ENCODE data around the gene PSTPIP1.
A peak's percentile ranks its signal among the peaks of the same experiment; 100 is the strongest.

Gene PSTPIP1

DNA sequence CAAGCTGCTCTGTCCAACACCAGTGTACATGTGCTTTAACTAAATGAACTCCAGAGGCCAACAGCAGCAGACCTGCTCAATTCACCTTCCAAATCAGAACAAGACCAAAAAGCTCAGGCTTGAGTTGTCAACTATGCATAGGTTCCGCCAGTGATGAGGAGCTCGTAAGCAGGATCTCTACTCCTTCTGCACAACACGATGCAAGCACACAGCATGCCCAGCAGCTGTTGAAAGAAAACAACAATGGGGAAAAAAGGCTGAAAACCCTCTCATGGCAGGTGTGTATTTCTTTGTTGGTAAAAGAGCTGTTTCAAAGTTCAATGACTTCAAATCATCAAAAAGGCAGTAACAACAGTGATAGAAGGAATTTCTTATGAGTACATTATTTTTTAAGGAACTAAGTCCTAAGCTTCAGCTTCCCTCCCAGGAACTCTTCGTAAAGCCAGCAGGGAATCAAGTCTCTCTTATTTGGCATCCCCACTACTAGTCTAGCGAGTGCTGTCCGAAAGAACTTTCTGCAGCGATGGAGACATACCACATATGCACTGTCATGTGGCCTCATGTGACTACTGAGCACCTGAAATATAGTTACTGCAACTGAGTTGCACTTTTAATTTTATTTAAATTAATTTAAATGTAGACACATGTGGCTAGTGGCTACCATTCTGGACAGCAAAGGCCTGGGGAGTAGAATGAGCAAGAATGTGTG lies 51.9 kb downstream of the PSTPIP1 start:
- no peak for DNase-seq

DNA sequence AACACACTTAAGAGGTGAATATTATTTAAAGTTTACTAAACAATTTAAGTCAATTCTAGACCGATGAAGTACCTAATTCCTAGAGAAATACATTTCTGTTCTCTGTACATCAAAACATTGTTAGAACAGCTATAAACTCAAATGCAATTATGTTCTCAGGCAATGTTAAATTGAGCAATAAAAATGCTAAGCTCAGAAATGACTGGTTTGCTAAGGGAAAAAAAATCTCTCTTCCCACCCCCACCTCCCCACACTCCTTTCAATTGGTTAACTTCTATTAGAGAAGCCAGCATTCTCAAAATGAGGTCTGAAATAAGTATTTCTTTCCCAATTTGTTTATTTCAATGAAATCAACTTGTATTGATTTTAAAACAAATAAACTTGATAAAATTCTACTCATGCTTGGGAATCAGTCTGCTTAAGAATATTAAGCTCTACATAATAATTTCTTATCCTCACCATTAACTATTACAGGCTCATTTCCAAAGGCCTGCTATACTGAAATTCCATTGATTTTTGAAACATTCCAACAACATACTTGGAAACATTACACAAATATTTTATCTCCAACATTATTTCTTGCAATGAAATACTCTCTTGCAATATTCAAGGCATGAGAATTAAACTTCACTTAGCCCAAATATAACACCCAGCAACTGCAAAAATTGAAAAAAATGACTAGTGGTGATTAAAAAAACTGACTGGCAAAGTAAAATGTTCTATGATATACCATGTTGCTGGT lies 53.4 kb downstream of the PSTPIP1 start:
- no peak for DNase-seq

DNA sequence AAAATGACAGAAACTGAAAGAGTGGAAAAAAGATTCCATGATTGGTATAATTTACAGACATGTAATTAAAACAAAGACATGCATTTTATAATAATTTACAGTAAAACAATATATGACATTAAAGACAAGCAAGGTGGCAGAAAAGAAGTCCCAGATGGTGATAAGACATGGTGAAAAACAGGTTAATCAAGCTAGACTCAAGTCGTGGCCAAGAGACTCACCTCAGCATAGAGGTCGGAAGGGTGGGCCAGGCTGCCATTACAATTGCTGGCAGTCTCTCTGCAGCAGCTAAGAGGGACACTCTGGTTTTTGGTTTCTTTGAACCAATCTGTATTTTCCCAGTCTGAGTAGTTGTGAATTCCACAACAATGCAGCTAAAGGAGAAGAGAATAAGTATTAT lies 57.6 kb downstream of the PSTPIP1 start:
- DNase-seq, result no peak

DNA sequence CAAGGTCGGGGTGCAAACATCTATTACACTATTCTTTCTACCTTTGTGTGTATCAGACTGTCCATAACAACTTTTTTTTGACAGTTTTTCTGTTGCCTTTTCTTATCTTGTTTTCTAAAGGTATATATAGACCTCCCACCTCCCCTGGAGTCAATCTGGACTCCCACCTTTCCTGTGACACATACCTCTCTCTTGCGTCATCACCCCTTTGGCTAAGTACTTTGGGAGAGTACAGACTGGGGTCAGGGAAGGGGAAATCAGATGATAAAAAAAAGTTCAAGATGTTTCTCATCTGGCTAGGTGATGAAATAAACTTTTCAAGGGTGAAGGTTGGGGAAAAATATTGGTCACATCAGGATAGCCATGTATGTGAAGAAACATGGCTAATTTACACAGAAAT lies 58.8 kb downstream of the PSTPIP1 start:
- no peak for DNase-seq

DNA sequence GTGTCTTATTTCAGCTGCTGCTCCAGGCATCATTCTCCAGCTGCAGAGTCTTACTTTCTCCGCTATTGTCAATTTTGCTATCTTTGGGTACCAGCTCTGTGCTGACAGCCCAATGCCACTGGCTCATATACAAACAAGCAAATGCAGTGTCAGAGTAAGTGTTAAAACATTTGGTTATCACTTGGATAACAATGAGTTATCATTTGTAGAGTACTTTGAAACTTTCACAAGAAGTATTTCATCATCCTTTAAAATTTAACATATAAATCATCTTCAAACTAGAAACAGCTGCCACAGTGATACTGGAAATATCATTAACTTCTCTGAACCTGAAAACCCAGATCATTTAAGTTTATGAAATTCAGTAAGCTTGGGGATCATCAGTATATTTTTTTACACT lies 62.1 kb downstream of the PSTPIP1 start:
- no peak for DNase-seq

DNA sequence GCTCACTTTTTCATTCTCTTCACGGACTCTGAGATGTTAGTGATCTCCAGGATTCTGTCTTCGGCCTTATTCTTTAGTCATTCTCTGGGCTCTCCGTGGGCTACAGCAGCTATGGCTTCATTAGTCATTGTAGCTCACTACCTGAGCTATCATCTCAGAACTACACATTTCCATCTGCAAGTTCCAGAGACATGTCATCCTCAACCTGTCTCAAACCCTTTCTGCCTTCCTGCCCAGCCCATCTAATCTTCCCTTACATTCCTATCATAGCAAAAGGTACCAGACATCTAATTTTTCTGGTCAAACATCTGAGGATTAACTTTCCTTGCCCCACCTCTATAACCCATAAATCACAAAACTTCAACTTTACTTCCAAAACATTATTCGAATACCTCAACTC lies 62.8 kb downstream of the PSTPIP1 start:
- DNase-seq, result no peak

DNA sequence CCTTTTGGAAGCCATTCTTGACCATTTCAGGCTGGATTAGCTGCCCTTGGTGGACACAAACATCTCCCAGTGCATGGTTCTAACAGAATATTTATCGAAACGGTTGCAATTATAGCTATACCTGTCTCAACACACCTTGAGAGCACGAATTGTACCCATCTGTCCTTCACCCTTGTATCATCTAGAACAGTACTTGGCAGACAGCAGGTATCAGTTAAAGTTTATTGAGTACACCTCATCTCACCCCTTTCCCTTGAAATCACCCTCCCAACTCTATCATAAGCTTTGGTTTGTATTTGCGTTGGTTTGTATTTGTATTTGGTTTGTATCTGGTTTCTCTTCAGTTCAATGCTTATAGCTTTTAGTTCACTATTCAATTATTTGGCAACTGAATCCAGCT lies 63.5 kb downstream of the PSTPIP1 start:
- no peak for DNase-seq

DNA sequence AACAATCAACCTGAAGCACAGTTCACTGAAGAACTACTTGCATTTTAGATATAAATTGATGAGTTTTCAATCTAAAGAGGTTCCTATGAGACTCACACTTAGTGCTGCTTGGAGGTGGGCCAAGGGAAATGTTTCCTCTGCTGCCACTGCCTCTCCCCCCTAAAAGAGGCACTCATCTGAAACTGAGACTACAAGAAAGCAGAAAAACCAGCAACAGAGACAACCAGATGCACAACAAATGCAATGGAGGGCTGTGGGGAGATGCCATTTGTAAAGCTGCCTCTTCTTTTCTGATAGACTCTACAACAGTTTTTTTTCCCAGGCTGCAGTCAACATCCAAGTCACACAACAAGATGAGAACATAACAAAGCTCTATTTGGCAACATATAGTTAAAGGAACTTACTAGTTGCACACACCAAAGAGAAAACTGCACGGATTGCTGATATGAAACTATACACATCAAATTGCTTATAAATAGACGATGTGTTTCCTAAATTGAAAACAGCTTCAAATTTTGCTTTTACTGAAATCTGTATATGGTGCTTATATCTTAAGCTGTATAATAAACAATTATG lies 64.9 kb downstream of the PSTPIP1 start:
- DNase-seq, result peak; percentile 9

DNA sequence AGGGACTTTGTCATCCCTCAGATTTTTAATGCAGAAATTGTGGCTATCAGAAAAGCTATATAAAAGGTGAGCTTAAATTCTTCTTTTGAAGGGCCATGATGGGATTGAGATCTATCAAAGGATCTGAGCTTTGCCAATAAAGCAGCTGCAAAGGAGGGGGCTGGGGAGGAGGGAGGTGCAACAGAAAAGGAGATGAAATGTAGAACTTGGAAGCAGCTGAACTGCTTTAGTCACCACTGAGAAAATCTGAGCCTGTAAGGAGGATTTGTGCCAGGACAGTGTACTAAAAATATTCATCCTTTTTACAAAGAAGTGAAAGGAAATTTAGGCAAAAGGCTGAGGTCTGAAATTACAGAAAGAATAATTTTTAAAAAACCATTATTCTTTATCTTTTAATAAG lies 65.6 kb downstream of the PSTPIP1 start:
- DNase-seq, result no peak

DNA sequence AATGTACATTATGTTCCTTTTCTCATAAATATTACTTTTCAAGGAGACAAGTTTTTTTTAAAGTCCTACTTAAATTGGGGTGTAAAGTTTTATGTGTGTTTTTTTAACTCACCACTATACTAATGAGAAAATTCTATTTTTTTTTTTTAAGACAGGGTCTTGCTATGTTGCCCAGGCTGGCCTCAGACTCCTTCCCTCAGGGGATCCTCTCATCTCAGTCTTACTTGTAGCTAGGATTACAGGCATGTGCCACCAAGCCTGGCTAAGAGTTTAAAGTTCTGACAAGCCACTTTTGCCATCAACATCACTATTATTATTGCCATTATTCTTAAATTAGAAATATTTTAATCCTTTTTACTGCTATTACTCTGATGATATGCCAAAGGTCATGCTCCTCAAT lies 68.3 kb downstream of the PSTPIP1 start:
- DNase-seq, result no peak

DNA sequence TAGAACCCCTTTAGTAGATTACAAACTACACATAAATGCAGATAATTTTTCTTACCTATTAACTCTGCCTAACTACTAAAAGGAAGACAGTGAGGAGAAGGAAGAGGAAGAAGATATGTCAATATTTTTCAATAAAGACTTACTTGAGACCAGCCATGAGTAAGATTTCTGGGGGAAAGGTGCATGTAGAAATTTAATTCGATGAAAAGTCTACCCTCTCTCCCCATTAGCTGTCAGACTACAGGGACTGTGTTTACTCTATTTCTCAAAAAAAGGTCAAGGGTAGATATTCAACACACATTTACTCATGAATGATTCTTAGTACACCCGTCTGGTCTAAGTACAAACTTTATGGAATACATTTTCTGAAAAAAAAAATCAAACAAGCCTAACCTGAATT lies 69.1 kb downstream of the PSTPIP1 start:
- DNase-seq, result no peak

DNA sequence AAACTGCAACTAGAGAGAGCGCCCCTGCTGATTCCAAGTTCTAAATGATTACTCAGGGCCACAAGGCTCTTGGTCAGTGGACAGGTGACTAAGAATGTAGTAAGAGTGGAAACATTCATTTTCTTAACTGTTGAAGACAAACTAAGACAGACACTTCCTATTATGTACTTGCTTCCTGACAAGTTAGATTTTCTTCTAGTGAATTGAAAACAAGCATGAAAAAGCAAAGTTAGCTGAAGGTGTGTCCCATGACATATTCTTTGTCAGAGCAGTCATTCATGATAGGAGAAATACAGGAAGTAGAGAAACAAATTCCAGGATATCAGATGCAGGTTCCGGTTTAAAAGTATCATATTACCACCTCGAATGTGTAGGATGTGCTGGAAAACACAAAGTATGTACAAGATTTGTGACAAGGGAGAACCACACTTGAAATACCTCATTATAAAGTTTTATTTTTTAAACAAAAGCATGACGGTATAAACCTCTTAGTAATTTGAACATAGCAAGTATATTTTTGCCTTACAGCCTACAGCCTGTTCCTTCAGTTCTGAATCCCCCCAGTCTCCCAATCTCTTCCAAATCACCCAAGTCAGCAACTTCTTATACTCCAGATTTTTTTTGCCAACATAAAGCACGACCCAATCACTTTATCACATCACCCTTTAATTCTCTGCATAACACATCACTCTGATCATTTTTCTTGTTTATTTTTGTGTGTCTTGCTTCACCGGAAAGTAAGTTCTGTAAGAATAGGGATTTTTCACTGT lies 69.8 kb downstream of the PSTPIP1 start:
- DNase-seq, result no peak

DNA sequence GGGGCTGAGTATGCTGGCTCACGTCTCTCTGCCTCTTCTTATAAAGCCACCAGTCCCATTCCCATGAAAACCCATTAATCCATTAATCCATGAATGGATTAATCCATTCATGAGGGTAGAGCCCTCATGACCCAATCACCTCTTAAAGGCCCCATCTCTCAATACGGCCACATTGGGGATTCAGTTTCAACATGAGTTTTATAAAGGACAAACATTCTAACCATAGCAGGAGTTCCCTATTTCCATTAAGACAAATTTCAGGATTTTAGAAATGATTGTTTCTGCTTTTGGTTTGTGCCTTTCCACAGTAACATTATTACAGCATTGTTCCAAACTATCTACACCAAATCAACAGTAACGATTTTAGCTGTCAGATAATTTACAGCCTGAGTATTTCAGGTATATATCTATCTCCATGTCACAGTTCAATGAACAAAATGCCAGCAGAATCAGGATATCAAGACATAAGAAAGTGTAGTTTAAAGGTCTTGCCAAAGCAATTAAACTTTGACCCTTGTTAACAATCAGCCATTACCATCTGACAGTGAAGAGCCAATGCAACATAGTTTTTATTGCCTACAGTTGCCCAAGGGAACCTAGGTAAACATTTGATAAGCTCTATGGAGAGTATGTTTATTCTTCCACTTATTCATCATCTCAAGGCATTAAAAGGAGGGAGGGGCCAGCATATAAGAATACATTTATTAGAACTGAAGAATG lies 72.2 kb downstream of the PSTPIP1 start:
- no peak for DNase-seq

DNA sequence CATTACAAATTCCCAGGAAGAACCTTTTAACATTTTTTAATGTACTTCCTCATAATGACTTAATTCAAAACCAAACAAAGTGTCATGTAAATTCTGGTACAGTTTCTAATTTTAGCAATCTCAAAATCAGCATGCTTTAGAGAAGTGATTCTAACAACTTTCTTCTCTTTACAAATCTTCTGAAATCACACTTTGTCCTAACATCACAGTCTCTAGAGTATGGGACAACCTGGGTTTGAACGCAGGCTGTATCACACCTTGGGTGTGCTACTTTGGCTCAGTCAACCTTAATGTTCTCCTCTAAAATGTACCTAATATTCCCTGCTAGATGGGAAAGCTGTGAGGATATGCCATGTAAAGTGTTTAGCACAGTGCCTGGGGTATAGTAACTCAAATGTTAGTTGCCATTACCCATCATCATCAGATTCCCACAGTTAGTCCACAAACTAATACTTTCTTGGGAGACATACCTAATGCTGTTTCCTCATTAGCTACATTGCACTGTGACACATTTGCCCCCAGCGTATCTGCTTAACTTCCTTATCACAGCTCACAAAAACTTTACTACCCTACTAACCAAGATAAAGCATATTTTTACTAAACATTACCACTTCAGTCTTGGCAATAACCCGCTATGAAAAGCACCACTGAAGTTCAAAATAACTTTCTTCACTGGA lies 72.9 kb downstream of the PSTPIP1 start:
- no peak for DNase-seq

DNA sequence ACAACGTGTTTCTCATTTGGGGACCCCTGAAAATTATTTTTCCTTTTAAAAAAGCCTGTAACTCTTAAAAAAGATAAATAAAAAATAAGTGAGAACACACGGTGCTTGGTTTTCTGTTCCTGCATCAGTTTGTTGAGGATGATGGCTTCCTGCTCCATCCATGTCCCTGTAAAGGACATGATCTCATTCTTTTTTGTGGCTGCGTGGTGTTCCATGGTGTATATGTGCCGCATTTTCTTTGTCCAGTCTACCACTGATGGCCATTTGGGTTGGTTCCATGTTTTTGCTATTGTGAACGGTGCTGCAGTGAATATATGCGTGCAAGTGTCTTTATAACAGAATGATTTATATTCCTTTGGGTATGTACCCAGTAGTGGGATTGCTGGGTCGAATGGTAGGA lies 73.7 kb downstream of the PSTPIP1 start:
- no peak for DNase-seq

DNA sequence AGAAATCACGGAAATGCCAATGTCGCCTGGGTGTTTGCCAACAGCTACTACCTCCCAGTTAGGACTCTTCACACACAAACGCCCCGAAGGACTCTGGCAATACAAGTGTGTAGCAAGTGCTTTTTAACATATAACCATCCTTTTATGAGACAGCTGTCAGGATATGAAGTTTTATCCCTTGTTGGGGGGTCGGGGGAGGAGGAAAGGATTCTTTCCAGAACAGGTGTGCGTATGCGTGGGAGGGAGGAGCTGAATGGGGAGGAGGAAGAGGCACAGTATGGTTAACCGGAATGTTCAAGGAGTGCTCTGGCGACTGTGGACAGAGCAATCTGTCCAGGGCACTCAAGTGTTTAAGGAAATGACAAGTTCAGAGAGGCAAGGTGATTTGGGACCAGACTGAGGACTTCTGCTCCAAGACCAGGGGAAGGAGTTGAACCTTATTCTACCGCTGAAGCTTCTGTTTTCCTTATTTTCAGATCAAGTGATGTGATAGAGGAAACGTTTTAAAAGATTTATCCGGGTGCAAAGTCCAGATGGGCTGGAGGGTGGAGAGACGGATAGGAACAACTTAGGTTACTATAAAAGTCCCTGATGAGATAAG lies 74.7 kb downstream of the PSTPIP1 start:
- DNase-seq, result peak; percentile 6

DNA sequence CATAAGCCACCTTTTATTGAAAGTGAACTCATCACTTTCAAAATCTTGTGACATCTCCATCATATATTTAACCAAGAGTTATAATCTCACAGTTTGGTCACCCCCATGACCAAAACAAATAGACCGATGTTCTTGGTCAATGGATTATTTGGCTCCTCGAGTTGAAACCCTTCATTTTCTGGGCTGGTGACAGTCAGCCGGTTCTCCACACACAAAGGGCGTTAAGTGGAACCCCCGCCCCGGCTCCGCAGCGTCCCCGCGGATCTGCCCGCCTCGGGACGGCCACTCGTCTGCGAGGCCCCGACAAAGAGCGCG lies 75.2 kb downstream of the PSTPIP1 start:
- DNase-seq, result no peak

DNA sequence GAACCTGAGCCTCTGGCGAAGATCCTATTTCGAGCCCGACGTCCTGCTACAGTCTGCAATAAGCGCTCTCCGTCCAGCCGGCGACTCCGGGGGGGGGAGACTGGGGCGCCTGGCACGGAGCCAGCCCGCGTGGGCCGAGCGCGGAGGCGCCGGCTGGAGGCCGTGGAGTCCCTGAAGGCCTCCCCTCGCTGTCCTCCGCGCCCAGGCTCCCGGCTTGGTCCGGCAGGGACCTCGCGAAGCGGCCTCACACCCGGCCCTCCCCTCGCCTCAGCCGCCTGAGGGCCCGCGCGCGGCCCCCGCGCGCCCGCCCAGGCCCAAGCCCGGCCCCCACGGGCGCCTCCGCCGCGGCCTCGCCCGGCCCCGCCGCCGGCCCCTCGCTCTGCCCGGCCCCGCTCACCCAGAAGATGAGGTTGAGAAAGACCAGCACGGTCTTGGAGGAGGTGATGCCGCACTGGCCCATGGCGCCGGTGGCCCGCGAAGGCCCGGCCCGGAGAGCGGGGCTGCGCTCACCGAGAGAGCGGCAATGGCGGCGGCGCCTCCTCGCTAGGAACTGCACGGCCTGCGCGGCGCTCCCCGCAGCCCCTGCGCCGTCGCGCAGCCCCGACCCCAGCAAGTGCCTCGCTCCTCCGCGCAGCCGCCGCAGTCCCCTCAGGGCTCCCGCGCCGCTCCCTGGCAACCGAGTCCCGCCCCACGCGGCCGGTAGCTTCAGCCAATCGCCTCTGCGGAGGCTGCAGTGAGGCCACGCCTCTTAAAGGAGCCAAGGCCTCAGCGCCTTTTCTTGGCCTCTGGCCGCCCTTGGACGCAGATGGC lies 75.8 kb downstream of the PSTPIP1 start, which contains the start of gene TSPAN3:
Gene TSPAN3, minus strand, starts transcription at position 615 of the 810 bp plus-strand sequence. Its CDS starts 155 bp downstream, at position 460.
- DNase-seq, result peak; percentile 82

DNA sequence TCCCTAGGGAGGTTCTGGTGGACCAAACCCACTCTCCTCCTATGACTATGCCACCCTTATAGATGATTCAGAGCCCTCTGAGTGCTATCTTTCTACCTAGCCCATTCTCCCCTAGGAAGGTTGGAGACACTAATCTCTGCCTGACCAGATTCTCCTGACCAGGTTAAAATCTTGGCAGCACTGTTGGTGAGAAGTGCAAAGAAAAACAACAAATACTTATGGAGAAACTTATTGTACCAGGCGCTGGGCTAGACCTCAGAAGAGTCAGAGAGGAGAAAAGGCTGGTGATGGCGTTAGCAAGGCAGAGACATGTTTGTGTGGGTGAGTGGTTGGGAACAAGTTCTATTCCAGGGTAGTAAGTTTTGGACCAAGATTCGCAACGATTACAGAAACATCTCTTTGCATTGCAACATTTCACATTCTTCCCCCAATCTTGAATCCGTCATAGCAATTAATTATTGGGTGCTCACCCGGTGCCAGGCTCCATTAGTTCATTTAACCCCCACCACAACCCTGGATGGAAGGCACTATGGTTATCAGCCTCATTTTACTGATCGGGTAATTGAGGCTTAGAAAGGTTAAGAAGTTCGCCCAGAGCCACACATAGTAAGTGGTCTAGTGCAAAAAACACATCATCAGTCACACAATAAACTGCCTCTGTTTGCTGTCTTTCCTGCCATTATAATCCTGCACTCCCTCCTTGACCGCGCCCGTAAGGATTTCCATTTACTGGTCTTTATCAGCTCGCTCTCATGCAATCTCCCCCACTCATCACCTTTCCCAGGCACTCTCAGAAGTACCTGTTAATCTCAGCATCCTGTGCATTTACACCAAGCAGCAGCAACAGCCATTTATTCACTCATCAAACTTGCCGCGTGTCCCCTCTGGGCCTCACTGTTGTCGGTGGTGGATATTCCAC lies 76.6 kb downstream of the PSTPIP1 start:
- DNase-seq, result no peak

DNA sequence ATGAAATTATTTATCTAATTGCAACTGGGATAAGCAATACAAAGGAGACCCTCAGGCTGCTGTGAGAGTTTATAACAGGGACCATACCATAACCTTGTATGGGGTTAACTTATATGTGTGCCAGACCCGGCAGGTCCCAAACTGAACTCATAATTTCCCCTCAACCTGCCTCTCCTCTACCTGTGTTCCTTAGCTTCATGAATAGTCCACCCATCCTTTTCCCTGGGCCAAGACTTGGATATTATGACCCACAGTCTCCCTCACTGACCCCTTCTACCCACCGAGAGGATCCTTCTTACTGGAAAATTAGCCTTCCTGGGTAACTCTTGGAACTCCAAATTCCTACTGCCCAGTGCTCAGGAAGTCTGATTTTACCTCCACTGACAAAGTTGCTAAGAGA lies 79.4 kb downstream of the PSTPIP1 start:
- no peak for DNase-seq

Data from NCI-H1105 treated with DMSO at 0.1 percent for 48 hours (cell line).